Amniotic stem cell (primary cell): Measurements from ENCODE around the gene CLEC4G.

Source experiments
- DNase-seq: peaks from one replicate; lab custom pipeline; 2025; lab: John Stamatoyannopoulos, UW

CLEC4G gene

GRCh38 chr19:7729211-7729610 lies 2.7 kb downstream of the CLEC4G start:
- no peak for DNase-seq

GRCh38 chr19:7725791-7726190 lies 6.1 kb downstream of the CLEC4G start:
- DNase-seq: no peak

- no peak for DNase-seq
Observed at GRCh38 chr19:7722231-7722651, 9.7 kb downstream of the CLEC4G start.

- no peak for DNase-seq
Observed at GRCh38 chr19:7720351-7720750, 11.6 kb downstream of the CLEC4G start.

GRCh38 chr19:7718668-7719067 lies 13.2 kb downstream of the CLEC4G start:
- no peak for DNase-seq

GRCh38 chr19:7716762-7717161 lies 15.1 kb downstream of the CLEC4G start:
- DNase-seq: no peak

- DNase-seq: no peak
Observed at GRCh38 chr19:7715671-7716070, 16.2 kb downstream of the CLEC4G start.

GRCh38 chr19:7710616-7711015 lies 21.3 kb downstream of the CLEC4G start:
- no peak for DNase-seq

- DNase-seq: no peak
Observed at GRCh38 chr19:7709932-7710460, 21.9 kb downstream of the CLEC4G start.

- no peak for DNase-seq
Observed at GRCh38 chr19:7706955-7707456, 24.9 kb downstream of the CLEC4G start.

- no peak for DNase-seq
Observed at GRCh38 chr19:7706188-7706954, 25.5 kb downstream of the CLEC4G start.

GRCh38 chr19:7705387-7706187 lies 26.3 kb downstream of the CLEC4G start:
- no peak for DNase-seq

- DNase-seq: no peak
Observed at GRCh38 chr19:7704280-7705060, 27.4 kb downstream of the CLEC4G start.

- no peak for DNase-seq
Observed at GRCh38 chr19:7703332-7703731, 28.6 kb downstream of the CLEC4G start.

GRCh38 chr19:7701654-7702457 lies 30.1 kb downstream of the CLEC4G start, which contains the start of gene FCER2:
TSS of gene FCER2 (minus strand) at chr19:7702131. CDS start at chr19:7699760, 2,371 bp downstream.
- no peak for DNase-seq

- DNase-seq: no peak
Observed at GRCh38 chr19:7701049-7701653, 30.8 kb downstream of the CLEC4G start.

- no peak for DNase-seq
Observed at GRCh38 chr19:7699417-7700401, 32.2 kb downstream of the CLEC4G start.

- DNase-seq: no peak
Observed at GRCh38 chr19:7699003-7699402, 32.9 kb downstream of the CLEC4G start.

- no peak for DNase-seq
Observed at GRCh38 chr19:7698583-7698982, 33.3 kb downstream of the CLEC4G start.
